Spinal cord (tissue), 10 donors: Measurements from ENCODE around the gene NAV2. TPM values are rescaled to one million over a fixed set of nuclear protein-coding genes. Genes with fewer than 3 reads are reported as not detected.

ENCODE experiments used
- DNase-seq, 6 donors: peaks; one replicate each; pipeline versions ENCODE4 v3.0.0 to v3.0.0-alpha.2; 2013 to 2015; ENCODE audit warnings: low spot score in 6 of 6, low read depth in 4 of 6
- H3K27ac ChIP-seq: one replicate; pipeline ENCODE4 v1.5.1; 2013; ENCODE audit warnings: low read depth, low read length, control low read depth
- H3K27me3 ChIP-seq: one replicate; pipeline ENCODE4 v1.6.1; 2013; ENCODE audit warnings: low read length; ENCODE audit not compliant: control insufficient read depth, insufficient read depth
- H3K36me3 ChIP-seq: one replicate; pipeline ENCODE4 v1.6.1; 2013; ENCODE audit warnings: low read length; ENCODE audit not compliant: control insufficient read depth, insufficient read depth
- H3K4me1 ChIP-seq: one replicate; pipeline ENCODE4 v1.6.1; 2013; ENCODE audit warnings: low read length; ENCODE audit not compliant: control insufficient read depth, insufficient read depth
- H3K4me3 ChIP-seq: one replicate; pipeline ENCODE4 v1.5.1; 2013; ENCODE audit warnings: low read depth, low read length, control low read depth
- H3K9me3 ChIP-seq: one replicate; pipeline ENCODE4 v1.6.1; 2013; ENCODE audit warnings: low read length; ENCODE audit not compliant: control insufficient read depth, insufficient read depth
- WGBS: methylation state at CpG from one replicate; pipeline ENCODE4 v1.1.5; 2013; ENCODE audit warnings: missing lambda C conversion rate; ENCODE audit not compliant: insufficient coverage; 5-methylcytosine and 5-hydroxymethylcytosine counted together
- polyA plus RNA-seq, 2 donors: library from polyadenylated mRNA; unstranded; fragments of 120-200 nt; gene quantifications; one replicate each; pipeline ENCODE4 v1.2.1, GENCODE V29; 2013; ENCODE audit not compliant: insufficient read length in 2 of 2
- total RNA-seq, 2 donors: library from RNA; depleted of rRNA in 1 of 2; stranded (reverse); fragments of 120-200 nt in 1 of 2; fragments of >200 nt in 1 of 2; gene quantifications; one replicate each; pipeline versions ENCODE4 v1.2.3 to v1.2.4, GENCODE V29; 2013 to 2014
- donor health status: healthy.

Gene NAV2
- total and polyA plus RNA-seq, 4 donors, result 23.4 to 50.1 (median 30.4) TPM

DNA sequence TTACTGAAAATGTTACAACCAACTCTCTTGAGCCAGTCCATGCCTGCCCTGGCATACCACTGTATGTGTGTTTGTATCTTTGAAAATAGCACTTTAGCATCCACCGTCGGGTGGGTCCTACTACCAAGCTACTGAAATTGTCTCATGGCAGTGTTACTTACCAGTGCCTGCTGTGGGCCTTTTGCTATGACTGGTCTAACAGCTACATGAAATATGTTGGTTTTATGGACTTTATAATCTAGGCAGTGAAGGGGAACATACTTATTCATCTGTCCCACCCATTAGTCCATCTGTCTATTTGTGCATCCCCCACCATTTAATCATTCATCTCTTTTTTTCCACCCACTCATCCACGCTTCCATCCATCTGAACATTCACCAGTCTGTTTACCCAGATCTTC is 106.0 kb downstream of the NAV2 start:
- H3K4me3 ChIP-seq, result no peak overlapping the region
- H3K4me1 ChIP-seq, result peaks cover 16% of the 10 kb centered on the region
- peak in 1 of 6 donors; percentile 44 for DNase-seq
- H3K36me3 ChIP-seq, result no peaks in the 10 kb centered on the region
- H3K27ac ChIP-seq, result no peak overlapping the region
- H3K27me3 ChIP-seq, result no peaks in the 10 kb centered on the region
- H3K9me3 ChIP-seq, result no peaks in the 10 kb centered on the region
- 89% methylated on average over 1 of the region's 3 CpGs for WGBS

DNA sequence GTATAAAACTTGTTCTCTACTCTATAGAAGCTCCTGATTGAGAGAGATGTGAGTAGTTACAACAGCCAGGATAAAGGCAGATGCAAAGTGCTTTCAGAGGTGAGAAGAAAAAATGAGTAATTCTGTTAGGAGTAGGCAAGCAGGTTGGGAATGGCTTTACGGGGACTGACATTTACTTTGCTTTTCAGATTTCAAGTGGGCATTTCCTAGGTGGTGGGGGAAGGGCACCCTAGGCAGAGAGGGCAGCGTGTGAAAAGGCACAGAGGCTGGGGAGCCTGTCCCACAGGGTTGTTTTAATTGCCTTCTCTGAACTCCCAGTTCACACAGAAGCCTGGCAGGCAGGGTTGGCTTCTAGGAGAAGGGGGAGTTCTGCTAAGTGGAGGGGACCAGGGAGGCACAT is 106.5 kb downstream of the NAV2 start:
- WGBS, result 86% methylated on average over 2 of the region's 2 CpGs
- Histone ChIP-seq H3K4me1 (peaks cover 11% of the 10 kb centered on the region), H3K27ac (no peak overlapping the region)

DNA sequence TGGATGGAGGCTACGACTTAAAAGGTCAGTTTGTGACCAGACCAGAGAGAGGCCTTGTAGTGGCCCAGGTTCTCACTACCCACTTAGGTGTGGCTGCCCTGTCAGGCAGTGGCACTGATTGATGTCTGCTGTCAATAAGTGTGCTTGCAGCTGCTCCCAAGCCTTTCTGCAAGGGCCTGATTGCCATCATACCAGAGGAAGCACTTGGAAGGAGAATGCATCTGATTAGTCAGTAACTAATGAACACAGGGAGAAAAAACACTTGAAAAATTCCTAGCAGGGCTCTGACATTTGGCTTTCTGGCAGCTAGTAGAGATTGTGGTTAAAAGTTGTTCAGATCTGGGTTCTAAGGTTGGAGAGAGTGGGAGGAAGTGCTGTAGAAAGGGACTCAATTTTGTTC is 107.5 kb downstream of the NAV2 start:
- no peaks in the 10 kb centered on the region for H3K9me3 ChIP-seq
- no peak overlapping the region for H3K27ac ChIP-seq
- 92% methylated on average over 1 of the region's 1 CpG for WGBS
- DNase-seq, result no peak
- H3K4me3 ChIP-seq, result no peak overlapping the region
- no peaks in the 10 kb centered on the region for H3K27me3 ChIP-seq
- peaks cover 7% of the 10 kb centered on the region for H3K4me1 ChIP-seq
- H3K36me3 ChIP-seq, result no peaks in the 10 kb centered on the region

More for the DNA sequence above, 106.5 kb downstream of the NAV2 start:
- H3K36me3 ChIP-seq, result no peaks in the 10 kb centered on the region
- DNase-seq, result no peak
- no peaks in the 10 kb centered on the region for H3K27me3 ChIP-seq
- H3K9me3 ChIP-seq, result no peaks in the 10 kb centered on the region
- H3K4me3 ChIP-seq, result no peak overlapping the region

DNA sequence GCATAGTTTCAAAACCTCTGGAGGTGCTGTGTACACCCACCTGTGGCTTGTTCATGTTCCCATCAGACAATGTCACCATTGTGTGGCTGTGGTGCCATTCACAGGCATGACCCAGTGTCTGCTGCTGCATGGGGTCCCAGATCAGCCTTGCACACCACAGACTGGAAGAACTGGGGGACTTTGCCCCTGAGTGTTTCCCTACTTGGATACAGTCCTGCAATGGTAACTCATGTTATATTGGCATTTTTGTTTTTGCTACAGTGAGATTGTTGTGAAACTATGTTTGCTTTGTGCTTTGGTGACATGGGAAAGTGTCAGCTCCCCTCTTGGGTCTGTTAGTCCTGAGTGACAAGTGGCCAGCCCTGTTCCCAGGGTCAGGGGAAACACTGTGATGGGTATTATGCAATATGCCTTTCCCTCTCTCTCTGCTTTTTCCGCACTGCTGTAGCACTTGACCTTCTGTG is 108.8 kb downstream of the NAV2 start:
- DNase-seq, result no peak
- no CpG with 5 or more reads among the region's 1 CpG for WGBS
- no peaks in the 10 kb centered on the region for H3K36me3 ChIP-seq
- no peak overlapping the region for H3K27ac ChIP-seq
- no peaks in the 10 kb centered on the region for H3K9me3 ChIP-seq
- no peak overlapping the region for H3K4me3 ChIP-seq
- H3K27me3 ChIP-seq, result no peaks in the 10 kb centered on the region
- H3K4me1 ChIP-seq, result no peaks in the 10 kb centered on the region

DNA sequence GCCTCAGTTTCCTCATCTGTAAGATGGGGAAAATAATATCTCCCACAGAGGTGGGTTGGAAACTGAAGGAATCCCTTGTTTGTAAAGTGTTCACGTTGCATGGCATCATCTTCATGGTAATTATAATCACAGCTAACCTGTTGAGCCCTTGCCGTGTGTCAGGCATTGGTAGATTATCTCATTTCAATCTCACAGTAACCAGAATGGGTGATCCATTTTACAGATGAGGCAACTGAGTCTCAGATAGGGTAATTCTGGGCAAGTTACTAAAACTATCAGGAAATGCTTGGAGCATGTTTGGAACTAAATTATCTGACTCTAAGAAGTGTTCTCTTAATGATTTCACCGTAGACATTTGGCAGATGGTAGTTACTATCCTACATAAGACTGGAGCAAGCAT is 109.4 kb downstream of the NAV2 start:
- H3K27me3 ChIP-seq, result no peaks in the 10 kb centered on the region
- H3K27ac ChIP-seq, result no peak overlapping the region
- WGBS, result 100% methylated on average over 1 of the region's 3 CpGs
- DNase-seq, result no peak
- H3K9me3 ChIP-seq, result no peaks in the 10 kb centered on the region
- H3K4me1 ChIP-seq, result no peaks in the 10 kb centered on the region
- H3K4me3 ChIP-seq, result no peak overlapping the region
- no peaks in the 10 kb centered on the region for H3K36me3 ChIP-seq

DNA sequence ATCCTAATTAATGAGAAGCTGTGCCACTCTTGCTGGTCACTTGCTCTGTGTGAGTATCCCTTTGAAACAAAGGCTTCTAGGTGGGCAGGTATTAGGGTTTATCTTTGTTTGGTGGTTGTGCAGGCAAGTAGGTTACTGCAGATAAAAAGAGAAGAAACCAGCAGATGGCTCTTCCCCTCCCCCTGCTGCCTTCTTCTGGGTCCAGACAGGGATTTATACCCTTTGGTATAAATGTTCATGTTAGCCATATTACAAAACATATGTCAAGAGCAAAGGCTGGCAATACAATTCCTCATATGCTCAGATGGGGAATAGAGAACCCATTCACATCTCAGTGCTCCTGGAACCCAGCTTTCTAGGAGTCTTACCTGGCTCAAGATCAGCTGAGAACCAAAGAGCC is 109.9 kb downstream of the NAV2 start:
- H3K27me3 ChIP-seq, result no peaks in the 10 kb centered on the region
- H3K4me1 ChIP-seq, result no peaks in the 10 kb centered on the region
- no peaks in the 10 kb centered on the region for H3K36me3 ChIP-seq
- H3K27ac ChIP-seq, result no peak overlapping the region
- H3K4me3 ChIP-seq, result no peak overlapping the region
- no peaks in the 10 kb centered on the region for H3K9me3 ChIP-seq
- no peak for DNase-seq

DNA sequence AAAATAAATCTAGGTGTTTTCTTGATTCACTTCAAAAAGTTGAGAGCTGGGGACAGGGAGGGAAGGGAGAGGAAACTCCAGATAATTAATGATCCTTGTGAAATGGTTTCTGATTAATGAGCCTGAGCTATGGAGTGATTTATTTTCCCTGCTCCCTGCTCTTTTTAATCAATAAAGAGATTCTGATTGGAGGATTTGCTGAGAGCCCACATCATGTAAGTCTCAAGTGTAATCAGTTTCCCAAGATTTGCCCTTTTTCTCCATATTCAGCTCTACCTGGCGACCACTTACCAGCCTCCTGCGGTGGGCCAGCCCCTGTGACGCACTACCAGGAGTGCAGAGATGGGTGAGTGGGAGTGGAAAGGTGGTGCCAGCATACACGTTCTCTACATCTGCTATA is 114.0 kb downstream of the NAV2 start:
- no peak for DNase-seq
- no CpG with 5 or more reads among the region's 4 CpGs for WGBS
- no peaks in the 10 kb centered on the region for H3K36me3 ChIP-seq

DNA sequence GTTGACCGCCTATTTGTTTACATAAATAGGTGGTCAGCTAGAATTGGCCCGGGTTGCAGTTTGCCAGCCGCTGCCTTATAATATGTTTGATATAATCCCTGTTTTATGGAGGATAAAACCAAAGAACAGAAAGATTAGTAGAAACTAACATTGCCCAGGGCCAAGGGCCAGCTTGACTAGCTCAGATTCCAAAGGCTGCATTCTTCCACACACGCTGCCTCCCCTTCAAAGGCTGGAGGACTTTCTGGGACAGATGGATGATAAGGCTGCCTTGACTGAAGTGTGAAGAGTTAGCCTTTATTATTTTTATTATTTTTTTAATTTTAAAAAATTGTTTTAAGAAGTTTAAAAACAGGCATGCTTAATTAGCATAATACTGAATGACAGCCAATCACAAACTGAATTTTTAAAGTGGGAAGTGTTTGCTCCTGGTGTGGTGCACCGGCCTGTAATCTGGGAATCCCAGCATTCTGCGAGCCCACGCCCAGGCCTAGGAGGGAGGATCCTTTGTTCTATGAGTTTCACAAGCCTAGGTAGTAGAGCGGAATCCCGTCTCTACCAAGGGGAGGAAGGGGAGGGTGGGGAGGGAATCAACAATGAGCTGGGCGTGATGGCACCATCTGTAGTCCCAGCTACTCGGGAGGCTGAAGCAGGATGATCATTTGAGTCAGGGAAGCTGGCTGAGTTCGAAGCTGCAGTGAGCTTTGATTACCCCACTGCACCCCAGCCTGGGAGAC is 114.9 kb downstream of the NAV2 start:
- Histone ChIP-seq H3K4me1 (peaks cover 8% of the 10 kb centered on the region), H3K27ac (no peak overlapping the region), H3K36me3 (no peaks in the 10 kb centered on the region), H3K9me3 (no peaks in the 10 kb centered on the region), H3K27me3 (no peaks in the 10 kb centered on the region), H3K4me3 (no peak overlapping the region)
- 63% methylated on average over 6 of the region's 12 CpGs for WGBS
- no peak for DNase-seq

More for the DNA sequence above, 114.0 kb downstream of the NAV2 start:
- Histone ChIP-seq H3K27me3 (no peaks in the 10 kb centered on the region), H3K27ac (no peak overlapping the region), H3K4me3 (no peak overlapping the region), H3K4me1 (no peaks in the 10 kb centered on the region), H3K9me3 (no peaks in the 10 kb centered on the region)

DNA sequence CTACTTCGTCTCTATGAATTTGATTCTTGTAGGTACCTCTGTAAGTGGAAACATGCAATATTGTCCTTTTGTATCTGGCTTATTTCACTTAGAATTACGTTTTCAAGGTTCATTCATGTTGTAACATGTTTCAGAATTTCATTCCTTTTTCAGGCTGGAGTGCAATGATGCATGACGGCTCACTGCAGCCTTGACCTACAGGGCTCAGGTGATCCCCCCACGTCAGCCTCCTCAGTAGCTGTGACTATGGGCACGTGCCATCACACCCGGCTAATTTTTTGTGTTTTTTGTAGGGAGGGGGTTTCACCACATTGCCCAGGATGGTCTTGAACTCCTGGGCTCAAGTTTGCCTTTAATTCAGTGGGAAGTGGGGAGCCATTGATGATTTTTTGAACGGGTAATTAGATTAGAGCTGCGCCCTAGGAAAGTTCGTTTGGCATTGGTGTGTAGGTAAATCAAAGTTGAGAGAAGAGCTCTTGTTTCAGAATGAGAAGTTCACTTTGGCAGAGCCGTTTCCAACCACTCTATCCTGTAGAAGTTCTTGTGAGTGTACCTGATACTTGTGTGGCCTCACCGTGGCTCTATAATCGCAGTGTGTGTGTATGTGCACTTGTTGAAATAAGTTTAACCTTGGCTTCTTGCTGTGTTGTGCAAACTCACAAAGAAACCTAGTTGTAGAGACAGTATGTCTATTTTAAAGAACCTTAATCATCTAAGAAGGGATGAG is 115.9 kb downstream of the NAV2 start:
- H3K9me3 ChIP-seq, result no peaks in the 10 kb centered on the region
- H3K4me1 ChIP-seq, result peaks cover 14% of the 10 kb centered on the region
- no peak overlapping the region for H3K4me3 ChIP-seq
- no peak for DNase-seq
- H3K36me3 ChIP-seq, result no peaks in the 10 kb centered on the region
- H3K27me3 ChIP-seq, result no peaks in the 10 kb centered on the region
- WGBS, result 82% methylated on average over 9 of the region's 12 CpGs
- no peak overlapping the region for H3K27ac ChIP-seq
